GM12801 (cell line): ENCODE results near the gene BRSK1.

ENCODE experiments used
- CTCF ChIP-seq: IDR thresholded peaks from one replicate; pipeline ENCODE4 v1.5.1; 2011; ENCODE audit warnings: control low read depth; ENCODE audit not compliant: insufficient read length; ENCODE audit errors: extremely low read depth

BRSK1 gene

GRCh38 chr19:55256562-55257460 lies 27.0 kb upstream of the BRSK1 start:
- TF ChIP-seq CTCF, result no peak

- no peak for TF ChIP-seq CTCF
These were observed 26.1 kb upstream of the BRSK1 start for GRCh38 chr19:55257461-55258420.

GRCh38 chr19:55258476-55258827 lies 25.3 kb upstream of the BRSK1 start:
- no peak for TF ChIP-seq CTCF

- no peak for TF ChIP-seq CTCF
These were observed 24.8 kb upstream of the BRSK1 start, which contains the start of gene PPP6R1 for GRCh38 chr19:55258828-55259539. TSS of gene PPP6R1 (minus strand) at chr19:55259017. CDS start at chr19:55247103, 11,914 bp downstream.

GRCh38 chr19:55259540-55260210 lies 24.1 kb upstream of the BRSK1 start:
- TF ChIP-seq CTCF, result no peak

- TF ChIP-seq CTCF, result no peak
These were observed 22.1 kb upstream of the BRSK1 start for GRCh38 chr19:55261671-55262126.
